Frontal cortex (tissue), 4 donors: ENCODE measurements around the gene ALG2. TPM values are rescaled to one million over a fixed set of nuclear protein-coding genes. Genes with fewer than 3 reads are reported as not detected.

ENCODE experiments used
- DNase-seq, 2 donors: peaks; one replicate each; pipeline ENCODE4 v3.0.0; 2012; ENCODE audit warnings: low spot score in 2 of 2
- FAIRE-seq: peaks from 2 replicates; lab custom pipeline; 2012; peaks lifted over from hg19 to GRCh38; lab: Jason Lieb, UNC
- total RNA-seq: library from RNA; depleted of rRNA; stranded (reverse); fragments of >200 nt; gene quantifications from one replicate; pipeline ENCODE4 v1.2.3, GENCODE V29; 2014
- donor health status: control.
- donor health status: control.
- donor health status: control.

The ALG2 gene, protein sequence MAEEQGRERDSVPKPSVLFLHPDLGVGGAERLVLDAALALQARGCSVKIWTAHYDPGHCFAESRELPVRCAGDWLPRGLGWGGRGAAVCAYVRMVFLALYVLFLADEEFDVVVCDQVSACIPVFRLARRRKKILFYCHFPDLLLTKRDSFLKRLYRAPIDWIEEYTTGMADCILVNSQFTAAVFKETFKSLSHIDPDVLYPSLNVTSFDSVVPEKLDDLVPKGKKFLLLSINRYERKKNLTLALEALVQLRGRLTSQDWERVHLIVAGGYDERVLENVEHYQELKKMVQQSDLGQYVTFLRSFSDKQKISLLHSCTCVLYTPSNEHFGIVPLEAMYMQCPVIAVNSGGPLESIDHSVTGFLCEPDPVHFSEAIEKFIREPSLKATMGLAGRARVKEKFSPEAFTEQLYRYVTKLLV
- total RNA-seq = 29.3 TPM

DNA sequence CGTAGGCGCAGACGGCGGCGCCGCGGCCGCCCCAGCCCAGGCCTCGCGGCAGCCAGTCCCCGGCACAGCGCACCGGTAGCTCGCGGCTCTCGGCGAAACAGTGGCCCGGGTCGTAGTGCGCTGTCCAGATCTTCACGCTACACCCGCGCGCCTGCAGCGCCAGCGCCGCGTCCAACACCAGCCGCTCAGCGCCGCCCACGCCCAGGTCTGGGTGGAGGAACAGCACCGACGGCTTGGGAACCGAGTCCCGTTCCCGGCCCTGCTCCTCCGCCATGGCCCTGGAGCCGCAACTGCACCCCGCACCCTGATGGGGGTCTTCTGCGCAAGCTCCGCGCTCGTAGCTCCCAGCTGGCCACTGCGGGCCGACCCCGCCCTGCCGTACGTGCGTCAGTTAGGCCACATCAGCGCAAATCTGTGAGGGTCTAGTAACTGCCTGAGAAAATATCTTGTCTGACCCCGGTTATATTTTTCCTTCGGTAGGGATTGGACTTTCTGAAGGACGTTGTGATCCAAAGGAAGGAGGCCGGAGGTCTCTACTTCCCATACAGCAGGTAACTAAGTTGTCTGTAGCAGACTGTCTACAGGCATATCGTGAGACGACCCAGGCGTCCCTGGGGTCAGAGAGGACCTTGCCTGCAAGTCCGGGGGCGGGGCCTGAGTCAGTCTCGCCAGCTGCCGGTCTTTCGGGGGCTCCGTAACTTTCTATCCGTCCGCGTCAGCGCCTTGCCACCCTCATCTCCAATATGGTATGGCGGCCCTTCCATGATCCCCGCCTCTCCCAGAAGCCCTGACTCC is at the start of gene ALG2, which contains the start of gene SEC61B:
Gene ALG2 (minus strand): TSS at position 322 of the 795 bp plus-strand sequence. CDS start 48 bp downstream, at position 274.
Gene SEC61B (plus strand): TSS at position 662 of the 795 bp plus-strand sequence. CDS start 82 bp downstream, at position 744.
- FAIRE-seq (no peak), DNase-seq (peak; percentile 94 to 95)

DNA sequence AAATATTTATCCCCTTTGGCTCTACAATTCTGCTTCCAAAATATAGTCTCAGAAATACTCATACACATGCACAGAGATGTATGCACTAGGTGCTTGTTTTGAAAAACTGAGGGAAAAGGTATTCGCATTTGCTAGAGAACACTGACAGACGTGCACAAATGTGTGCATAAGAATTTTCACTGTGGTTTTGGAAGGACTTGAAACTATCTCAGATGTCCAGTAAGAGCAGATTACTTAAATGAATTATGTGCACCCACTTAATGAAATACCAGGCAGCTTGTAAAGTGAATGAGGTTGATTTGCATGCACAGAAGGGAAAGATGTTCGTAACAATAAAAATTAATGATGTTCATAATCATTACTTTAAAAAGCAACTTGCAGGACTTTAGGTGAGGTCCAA is 48.7 kb upstream of the ALG2 start:
- FAIRE-seq (no peak), DNase-seq (no peak)

DNA sequence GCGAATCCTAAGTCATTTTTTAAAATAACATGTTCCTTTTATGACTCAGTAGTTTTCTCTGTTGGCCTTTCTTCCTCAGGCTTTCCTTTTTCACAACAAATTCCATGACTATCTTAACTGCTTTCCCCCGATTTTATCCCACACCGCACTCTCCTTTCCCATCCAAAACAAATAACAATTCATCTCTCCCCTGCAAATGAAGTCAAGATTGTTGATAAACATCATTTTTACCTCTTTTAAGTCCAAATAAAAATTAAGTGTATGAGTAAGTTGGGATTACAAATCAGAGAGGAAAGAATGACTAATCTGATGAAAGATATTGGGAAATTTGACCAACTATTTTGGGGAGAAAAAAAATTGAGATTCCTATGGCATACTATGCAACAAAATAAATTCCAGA is 47.7 kb upstream of the ALG2 start:
- DNase-seq (no peak), FAIRE-seq (no peak)

DNA sequence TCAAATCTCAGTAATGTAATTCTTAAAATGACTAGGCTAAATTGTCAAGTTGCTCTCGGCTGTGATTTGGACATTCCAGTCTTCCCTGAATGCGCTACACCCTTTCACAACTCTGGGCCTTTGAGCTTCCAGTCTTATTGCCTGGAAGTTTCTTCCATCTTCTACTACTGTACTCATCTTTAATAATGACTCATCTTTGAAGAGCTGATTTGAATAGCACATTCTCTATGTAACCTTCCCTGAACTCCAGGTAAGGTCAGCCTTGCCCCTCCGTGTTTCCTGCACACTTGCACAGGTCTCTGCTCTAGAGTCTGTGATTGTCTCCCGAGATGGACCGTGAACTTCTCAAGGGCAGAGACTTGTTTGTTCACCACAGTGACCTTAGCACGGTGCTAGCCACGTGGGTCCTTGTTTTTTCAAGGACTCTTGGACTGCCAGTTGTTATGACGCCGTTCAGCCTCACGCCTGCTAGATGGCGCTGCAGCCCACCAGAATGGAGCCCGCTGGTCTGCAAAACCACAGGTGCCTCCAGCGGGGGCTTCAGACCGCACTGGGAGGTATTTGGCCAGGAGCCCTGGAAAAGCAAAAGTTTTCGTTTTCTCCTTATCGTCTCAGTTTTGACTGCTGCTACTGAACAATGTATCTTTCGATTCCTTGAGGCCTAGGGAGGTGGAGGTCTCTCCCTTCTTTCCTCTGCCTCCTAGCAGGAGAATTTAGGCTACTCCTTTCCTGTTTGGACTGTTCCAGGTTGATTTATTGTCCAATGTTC is 44.7 kb upstream of the ALG2 start:
- no peak for FAIRE-seq
- peak in 1 of 2 donors; percentile 38 for DNase-seq

DNA sequence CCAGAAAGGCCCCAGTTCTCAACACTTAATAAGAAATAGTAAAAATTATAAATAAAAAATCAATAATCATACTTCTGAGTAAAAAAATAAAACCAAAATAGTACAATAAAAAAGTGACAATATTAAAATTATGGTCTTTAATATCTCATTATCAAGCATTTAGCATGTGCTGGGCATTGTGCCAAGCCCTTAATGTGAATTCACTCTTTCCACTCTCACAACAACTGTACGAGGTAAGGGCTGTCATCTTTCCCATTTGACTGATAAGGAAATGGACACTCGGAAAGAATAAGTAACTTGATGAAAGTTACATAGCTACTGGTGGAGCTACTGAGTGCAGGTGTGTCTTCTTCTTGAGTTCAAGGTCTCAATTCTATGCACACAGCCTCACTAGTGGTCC is 43.9 kb upstream of the ALG2 start:
- DNase-seq = no peak
- FAIRE-seq = no peak

DNA sequence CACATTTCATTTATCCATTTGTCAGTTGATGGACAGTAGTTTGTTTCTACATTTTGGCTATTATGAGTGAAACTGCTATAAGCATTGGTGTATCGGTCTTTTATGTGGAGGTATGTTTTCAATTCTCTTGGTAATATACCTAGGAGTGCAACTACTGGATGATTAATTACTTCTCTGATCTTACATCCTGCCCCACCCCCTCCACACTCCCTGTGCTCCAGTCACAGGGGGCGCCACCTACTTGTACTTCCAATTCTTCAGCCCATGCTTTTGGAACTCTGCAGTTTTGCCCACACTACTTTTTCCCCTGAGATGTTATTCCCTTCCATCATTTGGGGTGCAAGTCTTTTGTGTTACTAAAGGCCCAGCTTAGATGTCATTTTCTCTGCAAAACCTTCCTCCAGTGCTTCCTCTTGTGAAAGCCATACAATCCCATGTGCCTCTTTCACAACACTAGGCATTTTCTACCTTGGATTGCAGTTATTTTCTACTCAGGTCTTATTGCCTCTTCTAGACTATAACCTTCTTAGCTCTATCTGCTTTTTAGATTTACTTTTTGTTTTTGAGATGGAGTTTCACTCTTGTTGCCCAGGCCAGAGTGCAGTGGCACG is 42.4 kb upstream of the ALG2 start:
- FAIRE-seq = no peak

DNA sequence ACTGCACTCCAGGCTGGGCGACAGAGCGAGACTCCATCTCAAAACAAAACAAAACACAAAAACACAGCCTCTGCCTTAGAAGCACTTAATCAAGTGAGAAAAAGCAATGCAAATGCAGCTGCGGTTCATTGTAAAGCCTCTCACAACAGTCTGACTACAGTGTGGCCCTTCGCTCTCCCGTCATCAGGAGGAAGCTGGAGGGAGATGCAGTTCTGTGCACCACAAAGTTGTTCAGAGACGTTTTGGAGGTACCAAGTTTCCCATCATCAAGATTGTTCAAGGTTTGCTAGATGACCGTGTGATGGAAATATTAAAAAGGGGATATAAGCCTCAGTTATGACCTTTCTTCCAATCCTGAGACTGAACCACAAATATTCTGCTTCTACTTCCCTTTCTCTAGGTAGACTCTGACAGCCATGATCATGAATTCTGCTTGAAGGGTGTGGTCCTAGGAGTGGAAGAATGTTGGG is 41.2 kb upstream of the ALG2 start:
- FAIRE-seq (no peak), DNase-seq (no peak)

More for the DNA sequence above, 42.4 kb upstream of the ALG2 start:
- no peak for DNase-seq

DNA sequence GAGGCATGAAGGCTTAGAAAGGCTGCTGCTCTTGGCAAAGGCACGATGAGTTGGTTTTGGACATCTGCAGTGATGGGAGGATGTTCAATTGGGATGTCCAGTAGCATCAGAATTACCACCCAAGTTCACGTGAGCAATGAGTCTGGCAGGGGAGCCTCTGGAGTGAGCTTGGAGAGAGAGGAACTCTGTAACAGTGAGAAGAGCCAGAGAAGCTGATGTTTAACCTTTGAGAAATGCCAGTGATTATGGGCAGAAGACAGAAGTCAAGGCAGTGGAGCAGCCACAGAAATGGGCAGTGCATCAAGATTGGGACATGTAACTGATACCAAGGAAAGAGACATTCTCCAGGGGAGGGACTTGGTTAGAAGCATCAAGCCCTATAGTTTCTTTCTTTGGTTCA is 40.2 kb upstream of the ALG2 start:
- DNase-seq (no peak), FAIRE-seq (no peak)

DNA sequence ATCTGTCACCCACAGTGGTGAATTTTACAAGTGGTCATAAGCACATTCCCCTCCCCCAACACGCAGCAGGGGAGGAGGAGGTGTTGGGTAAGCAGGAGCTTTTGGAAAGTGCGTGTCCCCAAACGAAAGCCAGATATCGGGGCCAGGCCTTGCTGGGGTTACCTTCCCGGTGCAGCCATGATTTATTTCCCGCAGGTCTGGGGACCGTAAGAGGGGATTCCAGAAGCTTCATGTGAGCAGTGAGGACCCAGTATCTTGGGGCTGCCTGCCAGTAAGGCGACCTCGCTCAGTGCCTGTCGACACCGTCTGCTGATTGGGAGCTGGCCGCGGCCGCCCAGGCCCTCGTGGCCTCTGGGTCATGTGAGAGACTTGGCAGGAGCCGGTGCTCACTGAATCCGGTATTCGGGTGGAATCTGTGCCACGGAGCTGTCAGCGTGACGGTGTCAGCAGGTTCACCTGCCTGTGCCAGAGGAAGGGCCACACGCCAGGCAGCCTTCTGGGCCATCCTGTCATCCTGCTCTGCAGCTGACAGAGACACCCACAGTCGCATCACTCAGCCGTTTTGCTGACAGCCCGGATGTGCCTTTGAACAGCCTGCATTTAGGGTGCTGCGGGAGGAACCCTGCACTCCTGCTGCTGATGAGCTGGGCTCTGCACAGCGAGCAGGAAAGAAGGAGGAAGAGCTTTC is 37.6 kb upstream of the ALG2 start:
- DNase-seq = peak; percentile 18 to 67
- FAIRE-seq = no peak

DNA sequence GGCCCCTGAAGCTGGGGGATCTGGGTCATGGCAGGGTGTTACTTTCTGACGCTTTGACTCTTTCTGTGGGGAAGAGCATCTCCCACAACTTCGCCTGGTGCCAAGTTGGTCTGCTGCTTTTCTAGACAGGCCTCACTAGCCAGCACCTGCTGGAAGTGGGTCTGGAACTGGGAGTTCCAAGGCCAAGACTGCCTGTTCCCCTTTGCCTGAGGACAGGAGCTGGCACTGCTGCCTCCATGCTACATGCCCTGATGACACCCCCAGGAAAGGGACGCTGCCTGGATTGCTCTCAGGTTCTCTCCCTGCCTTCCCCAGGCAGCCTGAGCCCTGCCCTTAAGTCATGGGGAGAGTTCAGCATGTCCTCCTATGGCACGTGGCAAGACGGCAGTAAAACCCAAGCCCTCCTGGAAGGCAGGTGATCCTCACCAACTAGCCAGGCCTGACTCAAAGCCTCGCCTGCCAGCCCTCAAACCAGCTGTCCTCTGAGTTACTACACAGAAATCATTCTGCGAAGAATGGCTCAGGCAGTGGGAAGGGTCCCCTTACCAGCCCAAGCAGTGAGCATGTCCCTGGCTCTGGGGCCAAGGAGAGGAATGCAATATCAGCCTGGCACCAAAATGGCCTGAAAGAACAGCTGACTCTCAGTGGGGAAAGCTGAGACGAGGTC is 36.1 kb upstream of the ALG2 start:
- no peak for FAIRE-seq
- DNase-seq = no peak

DNA sequence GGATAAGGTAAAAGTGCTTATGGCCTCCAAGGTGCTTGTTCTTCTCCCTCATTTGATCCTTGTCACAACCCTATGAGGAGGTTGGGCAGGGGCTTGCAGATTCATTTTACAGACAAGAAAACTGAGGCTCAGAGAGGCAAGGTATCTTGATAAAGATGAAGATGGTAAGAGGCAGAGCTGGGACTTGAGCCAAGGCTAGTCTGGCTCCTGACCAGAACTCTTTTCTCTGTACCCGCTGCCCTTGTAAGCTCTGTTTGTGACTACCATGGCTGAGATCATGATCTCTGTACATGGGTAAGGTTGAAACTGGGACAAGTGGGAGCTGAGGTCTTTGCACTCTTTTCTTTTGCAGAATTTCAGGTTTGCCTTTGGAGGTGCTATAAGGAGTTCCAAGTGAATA is 33.9 kb upstream of the ALG2 start:
- no peak for DNase-seq

DNA sequence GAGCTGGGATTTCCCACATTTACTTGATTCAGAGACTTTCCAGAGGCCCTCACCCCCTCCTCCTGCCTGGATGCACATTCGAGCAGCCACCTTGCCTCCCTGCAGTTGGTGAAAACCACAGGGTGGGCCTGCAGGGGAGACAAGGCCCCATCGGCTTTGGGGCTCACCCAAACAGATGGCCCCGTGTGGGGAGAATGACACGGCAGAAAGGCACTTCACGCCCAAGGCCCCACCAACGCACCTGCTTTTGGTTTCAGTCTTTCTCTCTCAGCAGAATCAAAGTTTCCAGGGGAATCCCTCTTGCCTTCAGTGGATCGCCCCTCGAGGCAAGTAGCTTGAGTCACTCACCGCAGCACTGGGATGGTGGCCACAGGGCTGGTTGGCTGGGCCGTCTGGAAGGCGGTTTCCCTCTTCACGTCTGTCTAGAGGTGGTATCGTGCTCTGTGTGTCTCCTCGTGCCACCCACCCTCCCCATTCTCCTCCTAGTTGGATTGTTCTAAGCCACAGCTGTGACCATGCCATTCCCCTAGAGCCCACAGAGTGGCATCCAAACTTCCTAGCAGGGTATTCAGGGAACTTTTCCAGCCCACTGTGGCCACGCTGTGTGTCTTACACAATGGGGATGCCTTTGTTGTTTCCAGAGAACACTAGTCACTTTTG is 32.2 kb upstream of the ALG2 start:
- FAIRE-seq = no peak
- DNase-seq = peak in 1 of 2 donors; percentile 12

More for the DNA sequence above, 33.9 kb upstream of the ALG2 start:
- FAIRE-seq = no peak

DNA sequence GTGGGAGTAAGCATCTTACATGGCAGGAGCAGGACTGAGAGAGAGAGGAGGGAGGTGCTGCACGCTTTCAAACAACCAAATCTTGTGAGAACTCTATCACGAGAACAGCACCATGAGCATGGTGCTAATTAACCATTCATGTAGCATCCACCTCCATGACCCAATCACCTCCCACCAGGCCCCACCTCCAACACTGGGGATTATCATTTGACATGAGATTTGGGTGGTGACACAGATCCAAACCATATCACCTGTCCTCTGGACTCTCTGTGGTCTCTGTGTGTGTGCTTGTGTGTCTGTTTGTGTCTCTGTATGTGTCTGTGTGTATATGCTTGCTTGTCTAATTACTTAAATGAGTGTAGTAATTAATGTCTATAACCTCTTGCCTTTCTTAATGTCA is 31.4 kb upstream of the ALG2 start:
- DNase-seq = no peak
- no peak for FAIRE-seq

DNA sequence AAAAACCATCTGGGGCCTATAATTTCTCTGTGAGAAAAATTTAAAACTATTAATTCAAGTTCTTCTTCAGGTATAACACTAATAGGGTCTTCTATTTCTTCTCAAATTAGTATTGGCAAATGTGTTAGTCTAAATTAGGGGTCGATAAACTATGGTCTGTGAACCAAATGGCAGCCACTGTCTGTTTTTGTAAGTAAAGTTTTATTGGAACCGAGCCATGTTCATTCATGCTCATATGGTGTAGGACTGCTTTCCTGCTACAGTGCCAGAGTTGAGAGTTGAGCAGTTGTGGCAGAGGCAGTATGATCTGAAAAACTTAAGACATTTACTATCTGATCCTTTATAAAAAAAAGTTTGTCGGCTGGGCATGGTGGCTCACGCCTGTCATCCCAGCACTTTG is 29.4 kb upstream of the ALG2 start:
- FAIRE-seq (no peak), DNase-seq (no peak)

DNA sequence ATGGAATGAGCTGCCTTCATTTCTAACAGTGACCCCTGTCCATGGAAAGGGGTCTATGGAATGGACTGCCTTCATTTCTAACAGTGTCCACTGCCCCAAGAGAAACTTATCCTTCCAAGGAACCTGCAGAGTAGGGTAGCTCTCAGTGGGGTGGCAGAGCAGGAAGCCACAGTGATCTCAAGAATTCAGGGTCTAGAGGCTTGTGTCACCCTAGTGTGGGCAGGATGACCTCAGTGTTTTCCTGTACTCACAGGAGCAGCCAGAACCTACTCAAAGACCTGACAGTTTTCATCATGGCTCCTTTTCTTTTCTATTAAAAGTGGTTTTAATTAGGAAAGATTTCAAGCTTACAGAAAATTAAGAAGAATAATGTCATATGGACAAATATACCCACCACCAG is 27.9 kb upstream of the ALG2 start:
- DNase-seq = no peak
- no peak for FAIRE-seq

DNA sequence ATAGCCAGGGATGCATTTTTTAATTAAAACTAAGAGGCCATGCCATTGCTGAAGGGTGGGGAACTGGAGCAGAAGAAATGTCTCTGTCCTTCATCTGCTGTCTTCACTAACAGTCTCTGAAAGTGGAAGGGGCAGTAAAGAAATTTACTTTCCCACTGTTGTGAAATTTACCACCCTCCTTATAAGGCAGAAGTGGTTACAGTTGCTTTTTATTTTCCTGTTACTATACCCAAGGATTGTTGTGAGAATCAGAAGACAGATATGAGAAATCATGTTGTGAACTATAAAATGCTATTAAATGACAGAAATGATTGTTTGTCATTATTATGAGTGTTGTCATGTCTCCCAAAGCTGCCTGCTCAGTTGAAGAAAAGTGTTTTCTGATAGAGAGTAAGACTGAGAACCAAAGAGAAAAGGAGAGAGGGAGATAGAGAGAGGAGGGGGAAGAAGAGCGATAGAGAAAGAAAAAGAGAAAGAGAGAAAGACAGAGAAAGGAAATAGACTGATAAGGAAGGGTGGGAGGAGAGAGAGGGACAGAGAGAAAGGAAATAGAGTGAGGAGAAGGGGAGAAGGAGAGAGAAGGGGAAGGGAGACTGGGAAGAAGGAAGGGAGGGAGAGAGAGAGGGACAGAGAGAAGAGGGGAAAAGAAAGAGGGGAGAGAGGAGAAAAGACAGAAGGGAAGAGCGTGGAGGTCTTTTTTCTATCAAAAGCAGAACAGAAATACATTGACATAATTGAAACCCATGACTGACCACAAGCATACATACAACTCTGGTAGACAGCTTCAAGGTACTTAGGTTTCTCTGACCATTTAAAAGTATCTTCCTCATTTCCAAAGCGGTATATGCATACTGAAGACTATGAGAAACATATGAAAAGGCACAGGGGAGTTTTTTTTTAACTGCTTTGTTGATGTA is 22.9 kb upstream of the ALG2 start:
- DNase-seq (no peak), FAIRE-seq (no peak)

DNA sequence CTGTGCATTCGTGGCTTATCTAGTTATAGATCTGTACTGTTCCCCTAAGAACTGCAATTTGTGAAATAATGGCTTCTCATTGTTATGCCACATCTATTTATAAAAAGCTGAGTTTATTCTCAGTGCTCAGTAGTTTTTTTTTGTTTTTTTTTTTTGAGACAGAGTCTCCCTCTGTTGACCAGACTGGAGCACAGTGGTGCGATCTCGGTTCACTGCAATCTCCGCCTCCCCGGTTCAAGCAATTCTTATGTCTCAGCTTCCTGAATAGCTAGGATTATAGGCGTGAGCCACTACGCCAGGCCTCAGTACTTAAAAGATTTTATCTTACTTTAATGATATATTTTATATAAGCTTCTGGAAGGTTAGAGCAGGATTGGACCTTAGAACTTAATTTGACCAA is 19.4 kb upstream of the ALG2 start:
- no peak for FAIRE-seq
- no peak for DNase-seq
